ENCODE measurements around the gene MAST4. TPM values are rescaled to one million over a fixed set of nuclear protein-coding genes. Genes with fewer than 3 reads are reported as not detected.

The MAST4 gene
- total and polyA plus RNA-seq, 2 donors (not counting 1 experiment from before 2014, with no cell fraction given) = 2.5 to 57.1 TPM

DNA sequence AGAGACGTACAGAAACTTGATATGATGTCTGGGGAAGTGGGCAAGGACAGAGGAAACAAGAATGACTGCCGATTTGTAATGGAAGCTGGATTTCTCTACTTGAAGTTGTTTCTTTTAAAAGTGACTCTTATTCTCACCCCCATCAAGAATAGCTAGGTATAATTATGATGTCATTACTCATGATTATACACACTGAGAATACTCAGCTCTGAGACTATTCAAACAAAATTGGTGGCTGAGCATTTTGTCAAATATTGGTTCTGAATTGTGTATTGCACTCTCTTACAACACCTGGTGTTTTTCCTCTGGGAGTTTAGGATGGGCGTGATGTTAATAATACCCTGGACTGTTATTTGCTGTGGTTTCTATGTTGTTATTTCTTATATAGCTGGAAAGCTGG, 46.3 kb downstream of the MAST4 start:
- no peaks in the 10 kb centered on the region for H3K9me3 ChIP-seq (ENCODE audit: control extremely low read depth in 1 of 3, control insufficient read depth in 2 of 3, insufficient read depth in 1 of 3, low read length in 2 of 3)
- no peak overlapping the region for H3K4me3 ChIP-seq (ENCODE audit: control extremely low read depth in 1 of 5, extremely low read depth in 1 of 5, insufficient read depth in 1 of 5, low read depth in 2 of 5, low read length in 4 of 5)
- TF ChIP-seq, protein P1, sequence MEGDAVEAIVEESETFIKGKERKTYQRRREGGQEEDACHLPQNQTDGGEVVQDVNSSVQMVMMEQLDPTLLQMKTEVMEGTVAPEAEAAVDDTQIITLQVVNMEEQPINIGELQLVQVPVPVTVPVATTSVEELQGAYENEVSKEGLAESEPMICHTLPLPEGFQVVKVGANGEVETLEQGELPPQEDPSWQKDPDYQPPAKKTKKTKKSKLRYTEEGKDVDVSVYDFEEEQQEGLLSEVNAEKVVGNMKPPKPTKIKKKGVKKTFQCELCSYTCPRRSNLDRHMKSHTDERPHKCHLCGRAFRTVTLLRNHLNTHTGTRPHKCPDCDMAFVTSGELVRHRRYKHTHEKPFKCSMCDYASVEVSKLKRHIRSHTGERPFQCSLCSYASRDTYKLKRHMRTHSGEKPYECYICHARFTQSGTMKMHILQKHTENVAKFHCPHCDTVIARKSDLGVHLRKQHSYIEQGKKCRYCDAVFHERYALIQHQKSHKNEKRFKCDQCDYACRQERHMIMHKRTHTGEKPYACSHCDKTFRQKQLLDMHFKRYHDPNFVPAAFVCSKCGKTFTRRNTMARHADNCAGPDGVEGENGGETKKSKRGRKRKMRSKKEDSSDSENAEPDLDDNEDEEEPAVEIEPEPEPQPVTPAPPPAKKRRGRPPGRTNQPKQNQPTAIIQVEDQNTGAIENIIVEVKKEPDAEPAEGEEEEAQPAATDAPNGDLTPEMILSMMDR (IDR thresholded peaks at IDR 0.05) = no peak
- no peak for TF ChIP-seq EZH2 (IDR thresholded peaks at IDR 0.05; ENCODE audit: borderline replicate concordance, insufficient read depth, low read depth, low read length, poor library complexity, severe bottlenecking)
- no peaks in the 10 kb centered on the region for H4K20me1 ChIP-seq (ENCODE audit: control insufficient read depth, insufficient read depth, low read length, poor library complexity, severe bottlenecking)
- H3K27me3 Mint-ChIP-seq = no peaks in the 10 kb centered on the region
- no peak overlapping the region for H3K27ac Mint-ChIP-seq
- no peaks in the 10 kb centered on the region for H3K9me3 Mint-ChIP-seq (ENCODE audit: insufficient read depth)
- H3K4me1 Mint-ChIP-seq = peaks cover 12% of the 10 kb centered on the region
- no peak for DNase-seq
- POLR2A ChIA-PET = no interaction called here
- intact Hi-C loops (cut with micrococcal nuclease) = no loop called here
- CTCF ChIA-PET = interaction anchor here (1.4 kb wide), 1 partner anchor 38 kb away, joined by 5 read pairs; no protein-coding TSS in a partner anchor
- no peaks in the 10 kb centered on the region for H3K79me2 ChIP-seq (ENCODE audit: control insufficient read depth, insufficient read depth, low read length)
- H3K9ac ChIP-seq (ENCODE audit: low read length) = no peak overlapping the region
- ATAC-seq (ENCODE audit: low read depth) = no peak
- no peak overlapping the region for H2AFZ ChIP-seq (ENCODE audit: insufficient read depth, low read depth, low read length, poor library complexity, severe bottlenecking)
- no peaks in the 10 kb centered on the region for H3K27me3 ChIP-seq (replicated peaks in 1 of 4; ENCODE audit: control extremely low read depth in 1 of 4, control insufficient read depth in 3 of 4, insufficient read depth in 4 of 4, low read length in 3 of 4)
- WGBS (ENCODE audit: insufficient coverage) = 80% methylated on average over 1 of the region's 3 CpGs
- H3K4me2 ChIP-seq (replicated peaks; ENCODE audit: low read depth, low read length, poor library complexity, severe bottlenecking) = no peak overlapping the region
- no peaks in the 10 kb centered on the region for H3K36me3 ChIP-seq (replicated peaks in 1 of 2; ENCODE audit: control extremely low read depth in 1 of 2, control insufficient read depth in 1 of 2, extremely low read depth in 1 of 2, insufficient read depth in 2 of 2, low read length in 1 of 2)
- no peaks in the 10 kb centered on the region for H3K4me1 ChIP-seq (ENCODE audit: control insufficient read depth in 2 of 2, insufficient read depth in 2 of 2, low read length in 2 of 2)
- no peak overlapping the region for H3K4me3 Mint-ChIP-seq
- no peak overlapping the region for H3K27ac ChIP-seq (ENCODE audit: low read length in 2 of 2)

DNA sequence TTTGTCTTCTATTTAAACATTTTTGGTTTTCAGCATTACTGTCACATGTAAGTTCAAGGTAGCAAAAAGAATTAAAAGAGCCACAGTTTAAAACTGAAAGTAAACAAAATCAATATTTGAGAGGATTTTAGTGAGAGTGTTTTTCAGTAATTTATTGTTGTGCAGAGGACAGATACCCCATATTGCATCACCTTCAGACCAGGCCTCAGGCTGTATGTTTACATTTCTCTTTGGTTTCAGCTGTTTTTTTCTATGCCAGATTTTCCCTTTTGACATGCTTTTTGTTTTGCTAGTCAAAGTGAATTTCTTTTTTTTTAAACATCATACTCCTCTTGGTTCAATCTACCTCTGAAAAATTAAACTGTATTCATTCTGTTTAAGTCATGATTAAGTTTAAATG, 47.2 kb downstream of the MAST4 start:
- Mint-ChIP-seq H3K27ac (no peak overlapping the region), H3K4me3 (no peak overlapping the region), H3K4me1 (peaks cover 14% of the 10 kb centered on the region), H3K27me3 (no peaks in the 10 kb centered on the region), H3K9me3 (ENCODE audit: insufficient read depth) (no peaks in the 10 kb centered on the region)
- H3K27me3 ChIP-seq (replicated peaks in 1 of 4; ENCODE audit: control extremely low read depth in 1 of 4, control insufficient read depth in 3 of 4, insufficient read depth in 4 of 4, low read length in 3 of 4) = no peaks in the 10 kb centered on the region
- ChIA-PET CTCF (interaction anchor here (1.4 kb wide), 1 partner anchor 37 kb away, joined by 5 read pairs; no protein-coding TSS in a partner anchor), POLR2A (no interaction called here)
- no peak for DNase-seq
- no peak for ATAC-seq (ENCODE audit: low read depth)
- no peaks in the 10 kb centered on the region for H3K79me2 ChIP-seq (ENCODE audit: control insufficient read depth, insufficient read depth, low read length)
- H3K4me1 ChIP-seq (ENCODE audit: control insufficient read depth in 2 of 2, insufficient read depth in 2 of 2, low read length in 2 of 2) = no peaks in the 10 kb centered on the region
- no peaks in the 10 kb centered on the region for H3K36me3 ChIP-seq (replicated peaks in 1 of 2; ENCODE audit: control extremely low read depth in 1 of 2, control insufficient read depth in 1 of 2, extremely low read depth in 1 of 2, insufficient read depth in 2 of 2, low read length in 1 of 2)
- TF ChIP-seq EZH2 (IDR thresholded peaks at IDR 0.05; ENCODE audit: borderline replicate concordance, insufficient read depth, low read depth, low read length, poor library complexity, severe bottlenecking) = no peak
- TF ChIP-seq, protein P1 (IDR thresholded peaks at IDR 0.05) = no peak
- H2AFZ ChIP-seq (ENCODE audit: insufficient read depth, low read depth, low read length, poor library complexity, severe bottlenecking) = no peak overlapping the region
- no peak overlapping the region for H3K4me2 ChIP-seq (replicated peaks; ENCODE audit: low read depth, low read length, poor library complexity, severe bottlenecking)
- intact Hi-C loops (cut with micrococcal nuclease) = no loop called here
- no peaks in the 10 kb centered on the region for H4K20me1 ChIP-seq (ENCODE audit: control insufficient read depth, insufficient read depth, low read length, poor library complexity, severe bottlenecking)
- no peak overlapping the region for H3K4me3 ChIP-seq (ENCODE audit: control extremely low read depth in 1 of 5, extremely low read depth in 1 of 5, insufficient read depth in 1 of 5, low read depth in 2 of 5, low read length in 4 of 5)
- no peak overlapping the region for H3K9ac ChIP-seq (ENCODE audit: low read length)
- no peak overlapping the region for H3K27ac ChIP-seq (ENCODE audit: low read length in 2 of 2)
- no peaks in the 10 kb centered on the region for H3K9me3 ChIP-seq (ENCODE audit: control extremely low read depth in 1 of 3, control insufficient read depth in 2 of 3, insufficient read depth in 1 of 3, low read length in 2 of 3)

Data from B cell (primary cell).